HEK293 (cell line): ENCODE data around the gene MED14.

ENCODE experiments used
- CTCF ChIP-seq: fragments of 450-650 bp; formaldehyde crosslinking; IDR thresholded peaks from 2 replicates; pipeline ENCODE4 v1.5.1; 2016; ENCODE audit warnings: missing biosample characterization, missing genetic modification characterization
- MEIS1 ChIP-seq: sonication (generic); formaldehyde crosslinking; IDR thresholded peaks from 2 replicates; pipeline ENCODE4 v1.8.1; 2022; ENCODE audit warnings: missing genetic modification reagents, mild to moderate bottlenecking, borderline replicate concordance
- MZF1 ChIP-seq: fragments of 450-650 bp; formaldehyde crosslinking; IDR thresholded peaks from 2 replicates; pipeline ENCODE4 v1.5.1; 2017; ENCODE audit warnings: missing biosample characterization, missing genetic modification characterization, borderline replicate concordance
- PATZ1 ChIP-seq: fragments of 450-650 bp; formaldehyde crosslinking; IDR thresholded peaks from 2 replicates; pipeline ENCODE4 v1.5.1; 2016; ENCODE audit warnings: missing biosample characterization, missing genetic modification characterization
- PRDM1 ChIP-seq: fragments of 450-650 bp; formaldehyde crosslinking; IDR thresholded peaks from 2 replicates; pipeline ENCODE4; 2016; ENCODE audit warnings: missing biosample characterization, missing genetic modification characterization
- PRDM2 ChIP-seq: fragments of 450-650 bp; formaldehyde crosslinking; IDR thresholded peaks from 2 replicates; pipeline ENCODE4 v1.5.1; 2016; ENCODE audit warnings: missing biosample characterization, missing genetic modification characterization, borderline replicate concordance
- RBAK ChIP-seq: fragments of 450-650 bp; formaldehyde crosslinking; IDR thresholded peaks from 2 replicates; pipeline ENCODE4 v1.5.1; 2016; ENCODE audit warnings: missing biosample characterization, missing genetic modification characterization
- REPIN1 ChIP-seq: fragments of 450-650 bp; formaldehyde crosslinking; IDR thresholded peaks from 2 replicates; pipeline ENCODE4 v1.5.1; 2017; ENCODE audit warnings: missing biosample characterization, missing genetic modification characterization, low read depth
- YY1 ChIP-seq: fragments of 450-650 bp; formaldehyde crosslinking; IDR thresholded peaks from 2 replicates; pipeline ENCODE4 v1.5.1; 2018; ENCODE audit warnings: missing biosample characterization, missing genetic modification characterization
- ZBTB7A ChIP-seq: fragments of 450-650 bp; formaldehyde crosslinking; IDR thresholded peaks from 2 replicates; pipeline ENCODE4 v1.5.1; 2016; ENCODE audit warnings: low read depth, missing biosample characterization, missing genetic modification characterization
- ZFP3 ChIP-seq: fragments of 450-650 bp; formaldehyde crosslinking; IDR thresholded peaks from 2 replicates; pipeline ENCODE4 v1.5.1; 2016; ENCODE audit warnings: low read depth, missing biosample characterization, missing genetic modification characterization
- ZFP41 ChIP-seq: fragments of 450-650 bp; formaldehyde crosslinking; IDR thresholded peaks from 2 replicates; pipeline ENCODE4 v1.5.1; 2016; ENCODE audit warnings: missing biosample characterization, missing genetic modification characterization, borderline replicate concordance
- ZNF132 ChIP-seq: fragments of 450-650 bp; formaldehyde crosslinking; IDR thresholded peaks from 2 replicates; pipeline ENCODE4 v1.5.1; 2017; ENCODE audit warnings: missing biosample characterization, missing genetic modification characterization, borderline replicate concordance
- ZNF510 ChIP-seq: fragments of 450-650 bp; formaldehyde crosslinking; IDR thresholded peaks from 2 replicates; pipeline ENCODE4 v1.5.1; 2018; ENCODE audit warnings: mild to moderate bottlenecking, missing genetic modification characterization, missing biosample characterization; ENCODE audit not compliant: insufficient replicate concordance
- ZNF555 ChIP-seq: fragments of 450-650 bp; formaldehyde crosslinking; conservative IDR thresholded peaks from 2 replicates; pipeline ENCODE4 v1.5.1; 2017; ENCODE audit warnings: missing biosample characterization, mild to moderate bottlenecking, missing genetic modification characterization, inconsistent platforms
- ZNF747 ChIP-seq: fragments of 450-650 bp; formaldehyde crosslinking; IDR thresholded peaks from 2 replicates; pipeline ENCODE4 v1.5.1; 2016; ENCODE audit warnings: missing biosample characterization, missing genetic modification characterization
- ZNF768 ChIP-seq: fragments of 450-650 bp; formaldehyde crosslinking; IDR thresholded peaks from 2 replicates; pipeline ENCODE4 v1.5.1; 2018; ENCODE audit warnings: missing biosample characterization, mild to moderate bottlenecking, missing genetic modification characterization
- ZSCAN23 ChIP-seq: fragments of 450-650 bp; formaldehyde crosslinking; IDR thresholded peaks from 2 replicates; pipeline ENCODE4 v1.5.1; 2016; ENCODE audit warnings: missing biosample characterization, missing genetic modification characterization
- ZSCAN4 ChIP-seq: fragments of 450-650 bp; formaldehyde crosslinking; IDR thresholded peaks from 2 replicates; pipeline ENCODE4 v1.5.1; 2017; ENCODE audit warnings: missing biosample characterization, missing genetic modification characterization
- ZSCAN5A ChIP-seq: fragments of 450-650 bp; formaldehyde crosslinking; IDR thresholded peaks from 2 replicates; pipeline ENCODE4 v1.5.1; 2016; ENCODE audit warnings: missing biosample characterization, missing genetic modification characterization
- TF ChIP-seq, protein P1 (sequence below): fragments of 450-650 bp; formaldehyde crosslinking; IDR thresholded peaks from 2 replicates; pipeline ENCODE4 v1.5.1; 2017; ENCODE audit warnings: missing biosample characterization, mild to moderate bottlenecking, missing genetic modification characterization, moderate library complexity
- TF ChIP-seq, protein P2 (sequence below): fragments of 450-650 bp; formaldehyde crosslinking; IDR thresholded peaks from 2 replicates; pipeline ENCODE4 v1.5.1; 2016; ENCODE audit warnings: missing biosample characterization, missing genetic modification characterization

Gene MED14

GRCh38 chrX:40735325-40736169 is at the start of gene MED14 (continued):
- TF ChIP-seq PRDM2 (tag by site-specific recombination) (no peak), YY1 (no peak), ZNF768 (no peak), ZBTB7A (tag by site-specific recombination) (no peak), PRDM1 (tag by site-specific recombination) (no peak), CTCF (peak; percentile 93), MEIS1 (CRISPR knock-in tag) (no peak), ZNF555 (no peak), ZNF132 (tag by site-specific recombination) (no peak), ZNF510 (tag by site-specific recombination) (no peak), ZFP41 (tag by site-specific recombination) (no peak), ZSCAN5A (no peak), ZSCAN4 (tag by site-specific recombination) (no peak), REPIN1 (tag by site-specific recombination) (no peak), PATZ1 (tag by site-specific recombination) (peak; percentile 96), RBAK (tag by site-specific recombination) (no peak), ZSCAN23 (peak; percentile 55; the same call in 1 of the 2 replicates), ZFP3 (tag by site-specific recombination) (no peak), ZNF747 (tag by site-specific recombination) (no peak), MZF1 (tag by site-specific recombination) (no peak)
- TF ChIP-seq, protein P1, sequence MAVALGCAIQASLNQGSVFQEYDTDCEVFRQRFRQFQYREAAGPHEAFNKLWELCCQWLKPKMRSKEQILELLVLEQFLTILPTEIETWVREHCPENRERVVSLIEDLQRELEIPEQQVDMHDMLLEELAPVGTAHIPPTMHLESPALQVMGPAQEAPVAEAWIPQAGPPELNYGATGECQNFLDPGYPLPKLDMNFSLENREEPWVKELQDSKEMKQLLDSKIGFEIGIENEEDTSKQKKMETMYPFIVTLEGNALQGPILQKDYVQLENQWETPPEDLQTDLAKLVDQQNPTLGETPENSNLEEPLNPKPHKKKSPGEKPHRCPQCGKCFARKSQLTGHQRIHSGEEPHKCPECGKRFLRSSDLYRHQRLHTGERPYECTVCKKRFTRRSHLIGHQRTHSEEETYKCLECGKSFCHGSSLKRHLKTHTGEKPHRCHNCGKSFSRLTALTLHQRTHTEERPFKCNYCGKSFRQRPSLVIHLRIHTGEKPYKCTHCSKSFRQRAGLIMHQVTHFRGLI (tag by site-specific recombination): no peak
- TF ChIP-seq, protein P2, sequence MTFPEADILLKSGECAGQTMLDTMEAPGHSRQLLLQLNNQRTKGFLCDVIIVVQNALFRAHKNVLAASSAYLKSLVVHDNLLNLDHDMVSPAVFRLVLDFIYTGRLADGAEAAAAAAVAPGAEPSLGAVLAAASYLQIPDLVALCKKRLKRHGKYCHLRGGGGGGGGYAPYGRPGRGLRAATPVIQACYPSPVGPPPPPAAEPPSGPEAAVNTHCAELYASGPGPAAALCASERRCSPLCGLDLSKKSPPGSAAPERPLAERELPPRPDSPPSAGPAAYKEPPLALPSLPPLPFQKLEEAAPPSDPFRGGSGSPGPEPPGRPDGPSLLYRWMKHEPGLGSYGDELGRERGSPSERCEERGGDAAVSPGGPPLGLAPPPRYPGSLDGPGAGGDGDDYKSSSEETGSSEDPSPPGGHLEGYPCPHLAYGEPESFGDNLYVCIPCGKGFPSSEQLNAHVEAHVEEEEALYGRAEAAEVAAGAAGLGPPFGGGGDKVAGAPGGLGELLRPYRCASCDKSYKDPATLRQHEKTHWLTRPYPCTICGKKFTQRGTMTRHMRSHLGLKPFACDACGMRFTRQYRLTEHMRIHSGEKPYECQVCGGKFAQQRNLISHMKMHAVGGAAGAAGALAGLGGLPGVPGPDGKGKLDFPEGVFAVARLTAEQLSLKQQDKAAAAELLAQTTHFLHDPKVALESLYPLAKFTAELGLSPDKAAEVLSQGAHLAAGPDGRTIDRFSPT (tag by site-specific recombination): peak; percentile 63; the same call in 1 of the 2 replicates
